SJCRH30 (cell line): ENCODE results near the gene PSAT1. TPM values are rescaled to one million over a fixed set of nuclear protein-coding genes. Genes with fewer than 3 reads are reported as not detected.
A peak's percentile ranks its signal among the peaks of the same experiment; 100 is the strongest.

Experiments
- DNase-seq, 2 experiments: peaks; one replicate each; pipeline ENCODE4 v3.0.0-alpha.2; 2015 to 2020
- H3K27ac ChIP-seq: fragments of 250-450 bp; sonication (Bioruptor Pico); 2 replicates; pipeline ENCODE4 v1.5.1; 2020; ENCODE audit warnings: mild to moderate bottlenecking, moderate library complexity
- H3K27me3 ChIP-seq: fragments of 250-450 bp; sonication (Bioruptor Pico); 2 replicates; pipeline ENCODE4 v1.5.1; 2020; ENCODE audit warnings: mild to moderate bottlenecking, moderate library complexity
- H3K36me3 ChIP-seq: fragments of 250-450 bp; sonication (Bioruptor Pico); 2 replicates; pipeline ENCODE4 v1.5.1; 2020; ENCODE audit warnings: mild to moderate bottlenecking, moderate library complexity
- H3K4me1 ChIP-seq: fragments of 250-450 bp; sonication (Bioruptor Pico); 2 replicates; pipeline ENCODE4 v1.5.1; 2020; ENCODE audit warnings: mild to moderate bottlenecking, moderate library complexity
- H3K4me3 ChIP-seq: fragments of 250-450 bp; sonication (Bioruptor Pico); 2 replicates; pipeline ENCODE4 v1.5.1; 2020; ENCODE audit warnings: mild to moderate bottlenecking, moderate library complexity
- H3K9me3 ChIP-seq: fragments of 250-450 bp; sonication (Bioruptor Pico); replicated peaks from 2 replicates; pipeline ENCODE4 v1.5.1; 2020; ENCODE audit warnings: mild to moderate bottlenecking, moderate library complexity
- total RNA-seq: library from RNA; depleted of rRNA; stranded (reverse); fragments of >200 nt; shearing (Covaris generic); gene quantifications from 2 replicates; pipeline ENCODE4 v1.2.3, GENCODE V29; 2014

PSAT1 gene
- total RNA-seq, 1 experiment from 2014 or later = 195 TPM

DNA sequence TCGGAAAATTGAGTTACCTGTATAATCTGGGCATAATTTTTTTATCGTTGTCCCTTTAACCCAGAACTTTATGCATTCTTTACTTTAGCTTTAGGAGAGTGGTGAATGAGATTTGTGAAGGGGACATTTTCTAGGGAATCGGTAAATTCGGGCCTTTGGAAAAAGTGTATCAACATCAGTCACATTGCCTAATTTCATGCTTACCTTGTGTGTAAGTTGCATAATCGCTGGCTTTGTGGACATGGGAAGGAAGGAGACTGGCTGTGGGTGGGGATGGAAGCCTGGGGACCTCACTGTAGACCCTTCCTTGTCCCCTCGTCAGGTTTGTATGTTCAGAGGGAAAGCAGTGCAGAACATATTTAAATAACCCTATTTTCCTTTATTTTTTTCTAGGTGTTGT lies 3.3 kb downstream of the PSAT1 start:
- peaks cover 8% of the 10 kb centered on the region for H3K4me1 ChIP-seq
- H3K27me3 ChIP-seq = no peaks in the 10 kb centered on the region
- peaks cover 45% of the 10 kb centered on the region for H3K36me3 ChIP-seq
- no peak overlapping the region for H3K27ac ChIP-seq
- no peak for DNase-seq
- no peaks in the 10 kb centered on the region for H3K9me3 ChIP-seq
- no peak overlapping the region for H3K4me3 ChIP-seq

GRCh38 chr9:78301466-78301865 lies 4.5 kb downstream of the PSAT1 start:
- Histone ChIP-seq H3K4me1 (peaks cover 3% of the 10 kb centered on the region; the same call in 1 of the 2 replicates), H3K36me3 (peaks cover 58% of the 10 kb centered on the region), H3K4me3 (no peak overlapping the region), H3K9me3 (no peaks in the 10 kb centered on the region), H3K27me3 (no peaks in the 10 kb centered on the region), H3K27ac (no peak overlapping the region)
- no peak for DNase-seq

GRCh38 chr9:78303377-78304062 lies 6.6 kb downstream of the PSAT1 start:
- no peaks in the 10 kb centered on the region for H3K9me3 ChIP-seq
- peaks cover 2% of the 10 kb centered on the region; the same call in 1 of the 2 replicates for H3K4me1 ChIP-seq
- no peak for DNase-seq
- H3K27ac ChIP-seq = no peak overlapping the region
- no peaks in the 10 kb centered on the region for H3K27me3 ChIP-seq
- H3K4me3 ChIP-seq = no peak overlapping the region
- peaks cover 76% of the 10 kb centered on the region for H3K36me3 ChIP-seq

DNA sequence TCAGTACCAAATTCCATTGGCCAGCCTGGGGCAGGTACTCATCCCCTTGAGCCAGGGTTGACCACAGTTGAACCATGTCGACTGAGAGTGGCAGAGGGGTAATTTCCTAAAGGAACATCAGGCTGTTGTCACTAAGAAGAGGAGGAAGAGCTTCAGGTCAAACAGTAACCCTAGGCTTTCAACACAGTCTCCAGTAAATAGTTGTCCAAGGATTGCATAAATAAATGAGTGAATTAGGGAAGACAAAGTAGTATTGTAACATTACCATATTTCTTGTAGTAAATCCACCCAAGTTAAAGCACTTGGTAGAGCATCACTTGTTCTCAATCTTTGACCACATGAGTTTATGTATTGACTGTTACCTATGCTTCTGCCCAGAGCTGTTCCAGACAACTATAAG lies 7.4 kb downstream of the PSAT1 start:
- no peaks in the 10 kb centered on the region for H3K9me3 ChIP-seq
- H3K4me3 ChIP-seq = no peak overlapping the region
- no peak for DNase-seq
- H3K36me3 ChIP-seq = peaks cover 84% of the 10 kb centered on the region
- H3K27me3 ChIP-seq = no peaks in the 10 kb centered on the region
- no peaks in the 10 kb centered on the region for H3K4me1 ChIP-seq
- no peak overlapping the region for H3K27ac ChIP-seq

- Histone ChIP-seq H3K27ac (no peak overlapping the region), H3K27me3 (no peaks in the 10 kb centered on the region), H3K4me1 (no peaks in the 10 kb centered on the region), H3K9me3 (no peaks in the 10 kb centered on the region), H3K36me3 (peaks cover 92% of the 10 kb centered on the region), H3K4me3 (no peak overlapping the region)
- DNase-seq = peak in 1 of 2 experiments; percentile 35
These were observed 9.5 kb downstream of the PSAT1 start for GRCh38 chr9:78306222-78307076.

DNA sequence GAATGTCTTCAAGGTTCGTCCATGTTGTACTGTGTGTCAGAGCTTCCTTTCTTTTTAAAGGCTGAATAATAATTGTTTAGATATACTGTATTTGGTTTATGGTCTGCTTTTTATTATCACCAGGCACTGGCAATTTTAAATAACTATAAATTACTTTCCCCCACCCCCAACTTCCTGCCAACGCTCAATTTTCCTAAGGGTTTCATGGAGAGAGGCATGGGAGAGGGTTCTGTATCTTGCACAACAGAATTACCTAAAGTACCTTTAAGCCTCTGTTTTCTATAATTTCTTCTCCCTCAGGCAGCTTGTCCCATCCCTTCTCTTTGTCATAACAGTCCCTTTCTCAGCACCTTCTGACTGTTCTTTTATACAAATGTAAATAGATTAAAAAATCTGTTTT lies 10.4 kb downstream of the PSAT1 start:
- Histone ChIP-seq H3K27ac (no peak overlapping the region), H3K27me3 (no peaks in the 10 kb centered on the region), H3K4me1 (no peaks in the 10 kb centered on the region), H3K9me3 (no peaks in the 10 kb centered on the region), H3K4me3 (no peak overlapping the region), H3K36me3 (peaks cover 89% of the 10 kb centered on the region)
- DNase-seq = no peak

DNA sequence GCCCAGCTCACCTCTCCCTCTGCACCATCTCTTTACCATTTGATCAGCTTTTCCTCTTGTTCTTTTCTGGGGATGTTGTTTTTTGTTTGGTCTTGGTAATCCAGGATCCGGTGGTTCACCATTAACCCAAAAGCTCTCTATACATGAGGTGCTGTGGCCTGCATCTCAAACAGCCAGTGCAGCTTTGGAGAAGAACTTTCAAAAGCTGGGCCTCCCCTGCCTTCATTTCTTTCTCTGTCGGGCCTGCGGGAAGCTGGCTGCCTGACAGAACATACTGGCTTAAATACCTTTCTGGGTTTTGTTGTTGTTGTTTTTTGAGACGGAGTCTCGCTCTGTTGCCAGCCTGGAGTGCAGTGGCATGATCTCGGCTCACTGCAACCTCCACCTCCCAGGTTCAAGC lies 12.1 kb downstream of the PSAT1 start:
- no peaks in the 10 kb centered on the region for H3K4me1 ChIP-seq
- H3K4me3 ChIP-seq = no peak overlapping the region
- no peaks in the 10 kb centered on the region for H3K9me3 ChIP-seq
- no peak for DNase-seq
- no peak overlapping the region for H3K27ac ChIP-seq
- H3K36me3 ChIP-seq = peaks cover 84% of the 10 kb centered on the region
- H3K27me3 ChIP-seq = no peaks in the 10 kb centered on the region

GRCh38 chr9:78311075-78311474 lies 14.2 kb downstream of the PSAT1 start:
- no peaks in the 10 kb centered on the region for H3K27me3 ChIP-seq
- no peaks in the 10 kb centered on the region for H3K9me3 ChIP-seq
- peaks cover 72% of the 10 kb centered on the region for H3K36me3 ChIP-seq
- no peak overlapping the region for H3K4me3 ChIP-seq
- DNase-seq = no peak
- H3K27ac ChIP-seq = no peak overlapping the region
- no peaks in the 10 kb centered on the region for H3K4me1 ChIP-seq

DNA sequence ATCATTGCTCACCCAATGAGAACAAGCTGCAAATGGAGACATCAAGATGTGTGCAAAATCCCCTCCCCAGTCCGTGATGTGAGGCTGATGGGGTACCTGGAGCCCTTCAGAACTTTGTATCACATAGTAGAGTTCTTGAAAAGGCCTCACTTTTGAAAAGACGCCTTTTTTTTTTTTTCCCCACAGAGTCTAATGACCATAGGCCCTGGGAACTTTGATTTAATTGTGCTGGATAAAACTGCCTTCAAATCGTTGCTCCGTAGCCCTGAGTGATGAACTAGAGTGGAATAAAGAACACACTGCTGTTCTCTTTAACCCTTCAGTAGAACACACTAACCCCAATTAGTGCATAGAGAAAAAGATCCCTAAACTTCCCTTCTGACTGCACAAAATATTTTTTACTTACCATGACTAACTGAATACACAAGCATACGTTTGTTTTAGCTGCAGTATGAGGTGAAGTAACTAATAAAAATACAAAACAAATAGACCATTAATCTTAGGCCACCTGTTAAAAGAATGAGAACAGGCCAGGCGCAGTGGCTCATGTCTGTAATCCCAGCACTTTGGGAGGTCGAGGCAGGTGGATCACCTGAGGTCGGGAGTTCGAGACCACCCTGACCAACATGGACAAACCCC lies 15.1 kb downstream of the PSAT1 start:
- peaks cover 72% of the 10 kb centered on the region for H3K36me3 ChIP-seq

GRCh38 chr9:78314550-78314949 lies 17.6 kb downstream of the PSAT1 start:
- no peak for DNase-seq
- Histone ChIP-seq H3K27me3 (no peaks in the 10 kb centered on the region), H3K9me3 (no peaks in the 10 kb centered on the region), H3K4me3 (no peak overlapping the region), H3K4me1 (no peaks in the 10 kb centered on the region), H3K36me3 (peaks cover 75% of the 10 kb centered on the region), H3K27ac (no peak overlapping the region)

More for the DNA sequence above, 15.1 kb downstream of the PSAT1 start:
- H3K27ac ChIP-seq = no peak overlapping the region; the same call in 1 of the 2 replicates
- no peak overlapping the region for H3K4me3 ChIP-seq
- H3K4me1 ChIP-seq = no peaks in the 10 kb centered on the region
- no peaks in the 10 kb centered on the region for H3K27me3 ChIP-seq
- H3K9me3 ChIP-seq = no peaks in the 10 kb centered on the region
- peak in 1 of 2 experiments; percentile 23 for DNase-seq

DNA sequence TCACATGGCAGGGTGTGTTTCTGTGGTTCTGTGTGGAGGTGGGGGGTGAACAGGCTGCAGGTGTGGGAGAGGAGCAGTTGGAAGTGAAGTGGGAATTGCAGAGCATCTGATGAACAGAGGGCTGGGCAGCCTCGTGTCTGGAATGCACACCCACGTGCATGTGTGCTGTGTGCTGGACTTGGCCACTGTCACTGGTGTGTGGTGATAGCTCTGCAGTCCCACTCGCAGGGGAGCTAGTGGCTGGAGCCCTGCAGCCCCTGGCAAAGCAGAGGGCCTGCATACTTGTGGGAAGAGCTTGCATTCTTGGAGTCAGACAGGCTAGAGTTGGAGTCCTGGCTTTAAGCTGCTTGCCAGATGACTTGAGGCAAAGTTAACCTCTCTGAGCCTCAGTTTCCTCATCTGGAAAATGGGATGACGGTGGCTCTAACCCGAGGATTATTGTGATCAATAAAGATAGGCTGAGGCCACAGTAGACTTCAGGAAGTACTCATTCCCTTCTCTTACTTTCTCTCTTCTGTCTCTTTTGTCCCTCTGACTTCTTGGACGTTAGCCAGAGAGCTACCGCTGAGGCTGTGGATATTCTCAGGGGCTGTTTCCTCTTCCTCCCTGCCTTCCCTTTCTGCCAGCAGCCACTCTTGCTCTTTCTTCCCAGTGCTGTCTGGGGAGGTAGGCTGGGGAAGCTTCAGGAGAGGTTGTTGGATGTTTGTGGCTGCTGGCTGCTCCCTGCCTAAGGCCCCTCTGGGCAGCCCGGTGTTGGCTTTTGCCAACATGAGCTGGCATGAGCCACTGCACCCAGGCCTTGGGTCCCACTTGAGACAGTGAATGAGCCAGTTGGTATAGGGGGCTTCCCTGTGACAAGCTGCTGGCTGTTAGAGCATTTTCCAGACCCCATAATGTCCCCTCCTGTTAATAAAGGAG lies 18.3 kb downstream of the PSAT1 start:
- Histone ChIP-seq H3K36me3 (peaks cover 75% of the 10 kb centered on the region), H3K27ac (no peak overlapping the region)

DNA sequence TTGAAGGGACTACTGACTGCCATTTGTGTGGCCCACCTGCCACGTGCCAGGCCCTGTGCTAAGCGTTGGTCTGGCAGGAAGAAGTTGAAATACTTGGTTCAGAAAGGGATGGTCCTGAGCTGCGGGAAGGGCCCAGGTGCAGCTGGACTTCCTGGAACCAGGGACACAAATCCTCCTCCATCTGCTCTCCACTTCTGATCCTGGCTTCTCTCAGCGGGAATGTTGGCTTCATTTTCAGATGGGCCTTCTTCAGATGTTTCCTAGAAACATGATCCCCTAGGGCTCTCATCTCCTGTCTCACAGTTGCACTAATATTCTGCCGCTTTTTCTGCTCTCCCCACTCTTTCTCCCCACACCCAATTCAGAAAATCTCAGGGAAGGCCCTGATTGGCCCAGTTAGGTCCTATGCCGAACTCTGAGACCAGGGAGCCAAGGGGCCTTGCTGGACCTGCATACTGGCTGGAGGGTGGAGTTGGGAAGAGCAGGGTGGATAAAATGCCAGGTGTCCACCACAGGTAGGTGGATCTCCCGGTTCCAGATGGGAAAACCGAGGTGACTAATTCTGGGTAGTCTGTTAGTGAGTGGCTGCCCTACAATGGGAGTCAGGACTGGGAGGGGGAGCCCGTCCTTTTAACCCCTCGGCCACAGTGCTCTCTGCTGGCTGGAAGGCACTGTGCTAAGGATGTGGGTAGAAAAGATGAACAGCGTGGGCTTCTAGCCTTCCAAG lies 19.4 kb downstream of the PSAT1 start:
- H3K9me3 ChIP-seq = no peaks in the 10 kb centered on the region
- H3K27ac ChIP-seq = no peak overlapping the region
- no peaks in the 10 kb centered on the region for H3K27me3 ChIP-seq
- H3K36me3 ChIP-seq = peaks cover 71% of the 10 kb centered on the region
- DNase-seq = no peak
- no peaks in the 10 kb centered on the region for H3K4me1 ChIP-seq
- no peak overlapping the region for H3K4me3 ChIP-seq

More for the DNA sequence above, 18.3 kb downstream of the PSAT1 start:
- Histone ChIP-seq H3K9me3 (no peaks in the 10 kb centered on the region), H3K4me3 (no peak overlapping the region), H3K27me3 (no peaks in the 10 kb centered on the region), H3K4me1 (no peaks in the 10 kb centered on the region)
- DNase-seq = no peak

DNA sequence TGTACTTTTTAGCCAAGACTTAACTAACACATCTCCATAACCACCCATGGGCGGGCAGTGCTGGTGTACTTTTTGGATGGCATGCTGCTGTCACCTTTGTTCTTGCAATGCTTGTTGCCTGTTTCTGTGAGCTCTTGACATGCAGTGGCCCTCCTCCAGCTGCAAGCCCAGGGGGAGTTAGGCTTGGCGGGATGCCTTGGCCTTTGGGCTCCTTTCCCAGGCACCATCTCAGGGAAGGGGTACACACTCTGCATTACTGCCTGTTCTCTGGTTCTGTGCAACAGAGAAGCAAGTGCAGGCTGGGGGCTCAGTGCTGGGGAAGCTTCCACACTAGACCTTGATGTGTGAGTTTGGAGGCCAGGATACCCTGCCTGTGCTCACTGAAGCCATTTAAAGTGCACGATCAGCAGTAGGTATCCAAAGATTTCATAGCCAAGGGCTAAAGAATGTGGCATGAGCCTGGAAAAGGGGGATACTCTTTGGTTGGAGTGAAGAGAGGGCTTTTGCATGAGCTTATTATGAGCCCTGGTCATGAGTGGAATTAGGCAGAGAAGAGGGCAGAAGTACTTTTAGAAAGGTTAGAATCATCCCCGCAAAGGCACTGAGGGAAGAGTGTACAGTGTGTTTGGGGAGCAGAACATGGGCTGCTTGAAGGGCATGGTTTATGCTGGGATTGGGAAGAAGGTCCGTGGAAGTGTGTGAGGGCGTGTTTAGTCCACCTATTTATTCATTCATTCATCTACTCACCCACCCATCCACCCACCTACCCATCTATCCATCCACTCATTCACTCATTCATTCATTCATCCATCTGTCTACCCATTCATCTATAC lies 22.5 kb downstream of the PSAT1 start:
- peaks cover 56% of the 10 kb centered on the region for H3K36me3 ChIP-seq
- no peaks in the 10 kb centered on the region for H3K27me3 ChIP-seq
- no peaks in the 10 kb centered on the region for H3K9me3 ChIP-seq
- H3K4me1 ChIP-seq = peaks cover 6% of the 10 kb centered on the region
- no peak overlapping the region for H3K27ac ChIP-seq
- DNase-seq = no peak
- H3K4me3 ChIP-seq = no peak overlapping the region
